Activated T-helper 2 cell treated with anti-CD3 and anti-CD28 coated beads, Interferon-gamma antibody, Interleukin-2, Interleukin-4, amounts not matched to agents 10 μg/mL and 5 μg/mL and 100 μg/mL, durations not matched to agents 14 hours and 24 hours and 36 hours (primary cell): Measurements from ENCODE around the gene RGSL1. TPM values are rescaled to one million over a fixed set of nuclear protein-coding genes. Genes with fewer than 3 reads are reported as not detected.

Source experiments
- DNase-seq: peaks from one replicate; pipeline ENCODE4 v3.0.0; 2021; ENCODE audit warnings: low spot score
- H3K27ac Mint-ChIP-seq: one replicate; pipeline ENCODE4 v1.8.0; 2021; ENCODE audit warnings: mixed read lengths
- H3K27me3 Mint-ChIP-seq: one replicate; pipeline ENCODE4 v1.8.0; 2021; ENCODE audit warnings: low read depth, mixed read lengths
- H3K36me3 Mint-ChIP-seq: one replicate; pipeline ENCODE4 v1.8.0; 2021; ENCODE audit warnings: low read depth, mixed read lengths
- H3K4me1 Mint-ChIP-seq: one replicate; pipeline ENCODE4 v1.8.0; 2021; ENCODE audit warnings: low read depth, mixed read lengths
- H3K4me3 Mint-ChIP-seq: one replicate; pipeline ENCODE4 v1.8.0; 2021; ENCODE audit warnings: low read depth, mild to moderate bottlenecking, moderate library complexity, mixed read lengths
- H3K9me3 Mint-ChIP-seq: one replicate; pipeline ENCODE4 v1.8.0; 2021; ENCODE audit warnings: mixed read lengths
- intact Hi-C: fragments of 100-400 bp; cut with micrococcal nuclease; formaldehyde crosslinking; loops from one replicate; pipeline ENCODE4 v1.15.1; 2023
- total RNA-seq: library from RNA; stranded (reverse); gene quantifications from 2 replicates; pipeline ENCODE4 v1.2.3, GENCODE V29; 2022

The RGSL1 gene
- total RNA-seq, 1 donor from 2014 or later = not detected

DNA sequence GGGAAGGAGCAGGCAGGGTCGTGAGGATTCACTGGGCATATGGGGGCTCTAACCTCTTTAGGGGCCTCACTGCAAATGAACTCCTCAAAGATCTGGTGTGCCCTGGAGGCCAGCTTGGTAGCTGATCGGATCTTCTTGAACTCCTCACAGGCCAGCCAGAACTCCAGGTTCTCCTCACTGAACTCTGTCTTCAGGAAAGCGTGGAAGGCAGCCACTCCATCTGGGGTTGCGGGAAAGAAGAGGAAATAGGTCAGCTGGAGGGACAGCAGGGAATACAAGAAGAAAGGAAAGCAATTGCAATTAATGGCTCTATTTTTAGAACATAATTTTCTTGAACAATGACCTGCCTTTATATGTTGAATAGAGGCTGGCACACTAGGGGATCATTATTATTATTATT lies 152.0 kb downstream of the RGSL1 start:
- Mint-ChIP-seq H3K27ac (no peak overlapping the region), H3K27me3 (no peaks in the 10 kb centered on the region), H3K4me1 (peaks cover 24% of the 10 kb centered on the region), H3K9me3 (no peaks in the 10 kb centered on the region), H3K36me3 (peaks cover 6% of the 10 kb centered on the region), H3K4me3 (no peak overlapping the region)
- intact Hi-C loops = loop anchor here (1.0 to 2.0 kb wide), 3 partner anchors 13 to 237 kb away; partner anchors contain the start of genes DHX9 and RNASEL
- DNase-seq = no peak

DNA sequence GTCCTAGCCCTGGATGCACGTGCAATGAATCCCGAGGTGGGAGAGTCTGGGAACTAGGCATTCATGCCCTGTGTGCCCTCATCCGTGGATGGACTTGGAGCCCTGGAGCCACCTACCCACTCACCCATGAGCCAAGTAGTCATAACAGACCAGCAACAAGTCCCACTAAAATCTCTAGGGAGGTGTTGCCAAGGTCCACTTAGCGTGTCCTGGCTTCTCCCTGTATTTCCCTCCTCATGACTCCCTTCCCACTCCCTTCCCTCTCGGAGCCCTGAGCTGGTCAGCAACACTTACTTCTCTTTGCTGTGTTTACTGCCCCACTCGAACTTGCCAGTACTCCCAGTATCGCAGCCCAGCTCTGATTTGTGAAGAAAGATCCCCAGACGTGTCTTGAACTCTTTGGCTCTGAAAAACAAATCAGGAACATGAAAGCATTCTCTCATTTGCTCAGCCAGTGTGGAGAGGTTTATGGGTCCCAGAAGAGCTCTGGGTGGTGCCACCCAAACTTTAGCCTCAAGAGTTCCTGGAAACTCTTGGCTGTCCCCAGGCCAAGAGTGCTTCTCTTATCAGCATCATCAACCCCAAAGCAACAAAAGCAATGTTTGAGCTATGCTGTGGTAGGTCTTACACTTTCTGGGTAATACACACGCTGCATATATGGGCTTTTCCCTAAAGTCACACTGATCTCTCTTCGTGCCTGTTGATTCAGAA lies 153.1 kb downstream of the RGSL1 start:
- Mint-ChIP-seq H3K27me3 (peaks cover 1% of the 10 kb centered on the region), H3K36me3 (peaks cover 6% of the 10 kb centered on the region), H3K9me3 (no peaks in the 10 kb centered on the region), H3K4me3 (no peak overlapping the region), H3K4me1 (peaks cover 32% of the 10 kb centered on the region), H3K27ac (peak overlapping the region; percentile 89)
- intact Hi-C loops = loop anchor here (1.0 to 2.0 kb wide), 5 partner anchors 13 to 236 kb away; partner anchors contain the start of gene DHX9
- peak; percentile 34 for DNase-seq

DNA sequence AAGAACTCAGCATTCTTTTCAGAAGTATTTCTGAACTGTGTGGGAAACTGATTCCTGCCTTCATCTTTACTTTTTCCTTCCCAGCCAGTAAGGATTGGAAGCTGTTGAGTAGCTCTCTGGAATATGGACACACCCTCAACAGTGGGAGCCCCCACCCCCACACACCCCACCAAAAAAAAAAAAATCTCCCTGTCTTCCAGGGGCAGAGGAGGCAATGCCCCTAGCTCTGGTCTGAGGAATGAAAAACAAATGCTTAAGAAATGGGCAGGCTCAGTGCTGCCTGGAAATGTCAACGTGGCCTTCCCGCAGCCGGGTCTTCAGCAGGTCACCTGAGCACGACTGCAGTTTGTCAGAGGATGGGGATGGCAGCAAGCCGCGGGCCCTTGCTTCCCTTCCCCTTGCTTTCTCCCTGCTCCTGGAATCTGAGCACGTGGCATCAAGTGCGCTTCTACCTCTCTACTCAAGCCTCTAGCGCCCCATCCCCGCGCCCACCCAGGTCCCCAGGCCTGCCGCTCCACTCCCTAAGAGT lies 153.8 kb downstream of the RGSL1 start:
- no peak overlapping the region for H3K4me3 Mint-ChIP-seq
- peaks cover 5% of the 10 kb centered on the region for H3K27me3 Mint-ChIP-seq
- H3K4me1 Mint-ChIP-seq = peaks cover 37% of the 10 kb centered on the region
- no peaks in the 10 kb centered on the region for H3K9me3 Mint-ChIP-seq
- DNase-seq = no peak
- intact Hi-C loops = loop anchor here (1.0 to 2.0 kb wide), 5 partner anchors 13 to 235 kb away; partner anchors contain the start of gene DHX9
- H3K27ac Mint-ChIP-seq = peak overlapping the region; percentile 89
- peaks cover under 1% of the 10 kb centered on the region for H3K36me3 Mint-ChIP-seq

DNA sequence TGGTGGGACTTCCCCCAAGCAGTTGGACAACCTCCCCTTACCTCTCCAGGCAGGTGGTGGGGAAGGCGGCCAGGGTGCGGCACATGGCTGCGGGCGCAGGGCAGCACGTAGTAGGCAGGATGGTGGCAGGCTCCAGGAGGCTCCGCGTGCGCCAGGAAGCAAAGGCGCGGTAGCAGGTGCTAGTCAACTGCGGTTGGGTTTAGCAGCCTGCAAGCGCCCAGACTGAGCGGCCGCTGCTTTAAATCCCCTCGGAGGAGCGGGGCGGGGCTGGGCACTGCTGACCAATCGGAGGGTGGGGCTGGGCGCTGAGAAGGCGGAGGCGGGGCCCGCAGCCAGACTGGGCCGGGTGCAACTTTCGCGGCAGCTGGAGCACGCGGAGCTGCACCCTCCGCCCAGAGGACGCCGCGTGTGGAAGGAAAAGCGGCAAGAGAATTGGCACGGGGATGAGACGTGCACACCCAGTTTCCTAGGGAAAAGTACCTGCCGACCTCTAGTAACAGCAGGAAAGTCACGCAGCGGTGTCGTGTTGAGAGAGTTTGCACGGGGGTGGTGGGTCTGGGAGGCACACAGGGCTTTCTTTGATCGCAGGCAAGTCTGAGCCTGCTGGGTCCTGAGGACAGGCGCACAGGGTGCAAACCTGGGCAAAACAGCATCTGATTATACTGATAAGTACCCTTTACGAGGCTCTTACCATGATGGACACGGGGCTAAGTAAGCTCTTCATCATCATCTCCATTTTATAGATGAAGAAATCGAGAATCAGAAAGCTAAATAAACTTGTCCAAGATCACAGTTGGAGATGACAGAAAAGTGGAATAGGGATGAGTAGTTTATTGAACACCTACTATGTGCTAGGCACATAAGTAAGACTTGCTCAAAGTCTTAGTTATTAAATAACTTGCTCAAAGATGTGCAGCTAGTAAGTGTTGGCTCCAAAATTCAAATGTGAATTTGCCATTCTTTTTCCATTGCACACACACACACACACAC lies 154.5 kb downstream of the RGSL1 start, which contains the start of gene RGS16:
Gene RGS16 (minus strand): TSS at position 215 of the 990 bp plus-strand sequence. CDS start 130 bp downstream, at position 85.
- Mint-ChIP-seq H3K27me3 (peaks cover 9% of the 10 kb centered on the region), H3K4me3 (no peak within 1 kb of the TSS), H3K27ac (peak within 1 kb of the TSS; percentile 89), H3K9me3 (no peaks in the 10 kb centered on the region), H3K36me3 (no peaks in the 10 kb centered on the region), H3K4me1 (peaks cover 43% of the 10 kb centered on the region)
- intact Hi-C loops = no loop called here
- DNase-seq = peak; percentile 90

DNA sequence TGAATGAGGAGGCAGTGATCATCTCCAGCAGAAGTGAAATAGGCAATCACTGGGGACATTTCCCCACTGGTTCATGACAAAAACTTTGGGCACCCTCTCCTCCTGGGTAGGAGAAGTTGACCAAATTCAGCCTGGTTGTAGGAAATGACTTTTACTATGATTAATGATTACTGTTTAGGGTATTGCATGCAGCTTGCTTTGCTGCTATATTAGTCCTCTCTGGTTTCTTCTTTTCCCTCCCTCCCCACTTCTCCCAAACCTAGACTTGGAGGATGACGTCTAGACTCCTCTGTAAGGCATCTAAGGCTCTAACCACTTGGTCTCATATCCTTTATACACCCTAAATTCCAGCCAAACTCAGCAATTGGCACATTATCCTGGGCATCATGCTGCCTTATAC lies 157.6 kb downstream of the RGSL1 start:
- intact Hi-C loops = no loop called here
- H3K4me1 Mint-ChIP-seq = peaks cover 48% of the 10 kb centered on the region

DNA sequence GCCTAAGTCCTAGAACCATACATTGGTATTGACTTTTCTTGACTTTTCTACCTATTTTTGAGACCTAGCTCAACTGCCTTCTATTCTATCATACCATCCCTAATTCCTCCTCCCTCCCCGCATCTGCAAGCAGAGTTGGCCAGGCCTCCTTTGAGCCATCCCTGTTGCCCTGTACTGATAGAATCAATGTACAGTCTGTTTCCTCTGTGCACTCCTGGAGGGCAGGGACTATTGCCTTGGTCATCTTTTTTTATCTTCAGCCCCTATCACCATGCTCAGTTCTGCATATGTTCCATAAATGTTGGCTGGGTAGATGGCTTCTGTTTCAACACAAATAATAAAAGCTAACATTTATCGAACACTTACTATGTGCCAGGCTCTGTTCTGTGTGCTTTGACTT lies 158.3 kb downstream of the RGSL1 start:
- Mint-ChIP-seq H3K4me1 (peaks cover 54% of the 10 kb centered on the region), H3K27ac (no peak overlapping the region), H3K9me3 (no peaks in the 10 kb centered on the region), H3K4me3 (no peak overlapping the region), H3K27me3 (peaks cover 32% of the 10 kb centered on the region), H3K36me3 (no peaks in the 10 kb centered on the region)
- intact Hi-C loops = no loop called here
- no peak for DNase-seq

More for the DNA sequence above, 157.6 kb downstream of the RGSL1 start:
- no peaks in the 10 kb centered on the region for H3K36me3 Mint-ChIP-seq
- no peaks in the 10 kb centered on the region for H3K9me3 Mint-ChIP-seq
- no peak overlapping the region for H3K4me3 Mint-ChIP-seq
- no peak for DNase-seq
- H3K27me3 Mint-ChIP-seq = peaks cover 28% of the 10 kb centered on the region
- no peak overlapping the region for H3K27ac Mint-ChIP-seq

DNA sequence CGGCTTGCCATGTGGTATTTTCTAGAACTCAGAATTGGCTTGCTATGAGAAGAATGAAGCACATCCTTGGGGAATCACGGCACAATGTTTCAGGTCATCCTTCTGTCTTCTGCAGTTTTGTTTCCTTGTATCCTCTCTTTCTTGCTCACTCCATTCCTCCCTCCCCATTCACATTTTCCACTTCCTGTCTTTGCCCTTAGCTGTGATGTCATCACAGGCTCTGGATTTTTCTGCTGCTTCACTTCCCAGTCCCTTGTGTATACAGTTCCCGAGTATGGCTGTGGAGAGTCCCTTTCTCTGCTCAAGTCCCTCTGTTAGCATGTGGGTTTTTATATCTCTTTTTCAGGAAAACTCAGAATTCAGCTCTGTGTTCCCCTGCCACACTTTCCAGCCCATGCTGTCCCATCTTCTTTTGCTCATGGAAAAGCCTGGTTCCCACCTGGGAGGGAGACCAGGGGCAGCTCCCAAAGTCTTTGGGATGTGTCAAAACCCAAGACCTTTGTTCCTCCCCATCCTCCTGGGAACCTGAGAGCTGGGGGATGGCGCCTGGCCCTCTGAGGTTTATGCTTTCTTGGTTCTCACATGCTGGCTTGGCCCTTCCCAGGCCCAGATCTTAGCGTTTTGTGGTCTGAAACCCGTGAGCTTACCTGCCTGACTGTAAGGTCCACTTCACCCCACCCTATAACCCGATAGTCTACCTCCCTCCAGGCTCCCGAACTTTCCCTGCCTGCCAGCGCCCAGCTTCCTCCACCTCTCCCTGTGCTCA lies 159.1 kb downstream of the RGSL1 start:
- Mint-ChIP-seq H3K4me3 (no peak overlapping the region), H3K27me3 (peaks cover 39% of the 10 kb centered on the region)
- DNase-seq = no peak

More for the DNA sequence above, 159.1 kb downstream of the RGSL1 start:
- H3K36me3 Mint-ChIP-seq = no peaks in the 10 kb centered on the region
- H3K9me3 Mint-ChIP-seq = no peaks in the 10 kb centered on the region
- H3K27ac Mint-ChIP-seq = no peak overlapping the region
- intact Hi-C loops = no loop called here
- H3K4me1 Mint-ChIP-seq = peaks cover 62% of the 10 kb centered on the region

Other genes starting within 250 kb of the RGSL1 start
- 34.9 and 41.0 TPM in 2 replicates for gene GLUL, start 58.4 kb upstream of the RGSL1 start, total RNA-seq
- gene TEDDM1, start 49.5 kb upstream of the RGSL1 start, total RNA-seq = not detected in 2 replicates
- 3.6 and 4.8 TPM in 2 replicates for gene RNASEL, start 139.1 kb downstream of the RGSL1 start, total RNA-seq
- 50.2 and 50.5 TPM in 2 replicates for gene RGS16, start 154.2 kb downstream of the RGSL1 start, total RNA-seq
- not detected in 2 replicates for gene RGS8, start 234.4 kb downstream of the RGSL1 start, total RNA-seq